H9 (cell line): ENCODE results near the gene CTDSPL. TPM values are rescaled to one million over a fixed set of nuclear protein-coding genes. Genes with fewer than 3 reads are reported as not detected.

Experiments
- DNase-seq: peaks from one replicate; pipeline ENCODE4 v3.0.0-alpha.2; 2017
- H2AFZ ChIP-seq: one replicate; pipeline ENCODE4 v1.6.1; 2013; ENCODE audit warnings: mild to moderate bottlenecking, low read length, control low read depth, moderate library complexity
- H2AK5ac ChIP-seq: 2 replicates; pipeline ENCODE4 v1.6.1; 2013; ENCODE audit warnings: low read length, control low read depth, mixed read lengths; ENCODE audit not compliant: insufficient read length
- H2BK120ac ChIP-seq: one replicate; pipeline ENCODE4 v1.6.1; 2013; ENCODE audit warnings: low read depth, mild to moderate bottlenecking, low read length, control low read depth, inconsistent platforms; ENCODE audit not compliant: poor library complexity, severe bottlenecking
- H2BK12ac ChIP-seq: 2 replicates; pipeline ENCODE4 v1.6.1; 2013; ENCODE audit warnings: low read length, control low read depth, mixed read lengths, low read depth; ENCODE audit not compliant: insufficient read length
- H2BK15ac ChIP-seq: 2 replicates; pipeline ENCODE4 v1.6.1; 2013; ENCODE audit warnings: low read depth, low read length, control low read depth
- H2BK20ac ChIP-seq: one replicate; pipeline ENCODE4 v1.6.1; 2013; ENCODE audit warnings: low read depth, mild to moderate bottlenecking, low read length, control low read depth, inconsistent platforms; ENCODE audit not compliant: poor library complexity, severe bottlenecking
- H2BK5ac ChIP-seq: 2 replicates; pipeline ENCODE4 v1.6.1; 2013; ENCODE audit warnings: low read length, control low read depth, mixed read lengths; ENCODE audit not compliant: insufficient read length
- H3K14ac ChIP-seq: 2 replicates; pipeline ENCODE4 v1.6.1; 2013; ENCODE audit warnings: low read length, control low read depth; ENCODE audit not compliant: insufficient read depth
- H3K18ac ChIP-seq: 2 replicates; pipeline ENCODE4 v1.6.1; 2013; ENCODE audit warnings: low read depth, mild to moderate bottlenecking, mixed read lengths, low read length, control low read depth; ENCODE audit not compliant: insufficient read length
- H3K23ac ChIP-seq: 2 replicates; pipeline ENCODE4 v1.6.1; 2013; ENCODE audit warnings: low read length, control low read depth, mixed read lengths, low read depth; ENCODE audit not compliant: insufficient read length
- H3K23me2 ChIP-seq: 2 replicates; pipeline ENCODE4 v1.6.1; 2013; ENCODE audit warnings: low read depth, mild to moderate bottlenecking, mixed read lengths, low read length, control low read depth; ENCODE audit not compliant: insufficient read length, poor library complexity, severe bottlenecking
- H3K27ac ChIP-seq: 2 replicates; pipeline ENCODE4 v1.5.1; 2013; ENCODE audit warnings: low read length, control low read depth, mixed read lengths, low read depth; ENCODE audit not compliant: insufficient read length
- H3K27me3 ChIP-seq: 2 replicates; pipeline ENCODE4 v1.6.1; 2013; ENCODE audit warnings: low read length, control low read depth, inconsistent platforms; ENCODE audit not compliant: insufficient read depth
- H3K4ac ChIP-seq: 2 replicates; pipeline ENCODE4 v1.6.1; 2013; ENCODE audit warnings: low read depth, mild to moderate bottlenecking, control low read depth, inconsistent platforms, low read length, moderate library complexity
- H3K4me1 ChIP-seq: 2 replicates; pipeline ENCODE4 v1.6.1; 2013; ENCODE audit warnings: low read length, control low read depth, inconsistent platforms; ENCODE audit not compliant: insufficient read depth
- H3K4me2 ChIP-seq: 2 replicates; pipeline ENCODE4 v1.6.1; 2013; ENCODE audit warnings: low read length, control low read depth, mixed read lengths; ENCODE audit not compliant: insufficient read length, insufficient read depth
- H3K56ac ChIP-seq: 2 replicates; pipeline ENCODE4 v1.6.1; 2013; ENCODE audit warnings: low read depth, mild to moderate bottlenecking, mixed read lengths, low read length, control low read depth; ENCODE audit not compliant: insufficient read length
- H3K79me1 ChIP-seq: 2 replicates; pipeline ENCODE4 v1.6.1; 2013; ENCODE audit warnings: low read depth, mild to moderate bottlenecking, moderate library complexity, low read length, control low read depth, inconsistent platforms; ENCODE audit not compliant: insufficient read depth, poor library complexity, severe bottlenecking
- H3K79me2 ChIP-seq: 2 replicates; pipeline ENCODE4 v1.6.1; 2013; ENCODE audit warnings: low read length, control low read depth, inconsistent platforms; ENCODE audit not compliant: insufficient read depth
- H3K9ac ChIP-seq: 2 replicates; pipeline ENCODE4 v1.6.1; 2013; ENCODE audit warnings: low read length, control low read depth, mixed read lengths; ENCODE audit not compliant: insufficient read length; ENCODE audit errors: extremely low read depth
- H3K9me3 ChIP-seq: one replicate; pipeline ENCODE4 v1.6.1; 2013; ENCODE audit warnings: low read depth, low read length, inconsistent platforms; ENCODE audit not compliant: control insufficient read depth
- H3T11ph ChIP-seq: one replicate; pipeline ENCODE4 v1.6.1; 2013; ENCODE audit warnings: mild to moderate bottlenecking, low read length, control low read depth, inconsistent platforms
- H4K20me1 ChIP-seq: one replicate; pipeline ENCODE4 v1.6.1; 2013; ENCODE audit not compliant: control insufficient read depth, insufficient read length, insufficient read depth
- H4K5ac ChIP-seq: 2 replicates; pipeline ENCODE4 v1.6.1; 2013; ENCODE audit warnings: low read depth, mild to moderate bottlenecking, mixed read lengths, low read length, control low read depth; ENCODE audit not compliant: insufficient read length
- H4K8ac ChIP-seq: replicated peaks from 2 replicates; pipeline ENCODE4 v1.6.1; 2013; ENCODE audit warnings: low read length, control low read depth, mixed read lengths, low read depth; ENCODE audit not compliant: insufficient read length
- H4K91ac ChIP-seq: 2 replicates; pipeline ENCODE4 v1.6.1; 2013; ENCODE audit warnings: low read depth, mild to moderate bottlenecking, moderate library complexity, mixed read lengths, low read length, control low read depth; ENCODE audit not compliant: insufficient read length
- H3K27ac Mint-ChIP-seq, 3 experiments: 2 replicates in 2 of 3; 3 replicates in 1 of 3; pipeline ENCODE4 v1.8.0; 2020 to 2021; ENCODE audit warnings: mixed read lengths in 3 of 3, mild to moderate bottlenecking in 1 of 3, moderate library complexity in 1 of 3
- H3K27me3 Mint-ChIP-seq: 2 replicates; pipeline ENCODE4 v1.8.0; 2021; ENCODE audit warnings: low read depth, mild to moderate bottlenecking, moderate library complexity, mixed read lengths
- H3K36me3 Mint-ChIP-seq, 3 experiments: 2 replicates in 2 of 3; 3 replicates in 1 of 3; pipeline ENCODE4 v1.8.0; 2020 to 2021; ENCODE audit warnings: low read depth in 3 of 3, mixed read lengths in 3 of 3; ENCODE audit not compliant: insufficient read depth in 1 of 3
- H3K4me1 Mint-ChIP-seq, 2 experiments: 2 replicates each; pipeline ENCODE4 v1.8.0; 2020; ENCODE audit warnings: mixed read lengths in 2 of 2
- H3K4me3 Mint-ChIP-seq, 2 experiments: 2 replicates in 1 of 2; 3 replicates in 1 of 2; pipeline ENCODE4 v1.8.0; 2020 to 2021; ENCODE audit warnings: mild to moderate bottlenecking in 2 of 2, mixed read lengths in 2 of 2, moderate library complexity in 1 of 2
- H3K9me3 Mint-ChIP-seq, 2 experiments: 2 replicates in 1 of 2; 3 replicates in 1 of 2; pipeline ENCODE4 v1.8.0; 2020; ENCODE audit warnings: mild to moderate bottlenecking in 2 of 2, mixed read lengths in 2 of 2, moderate library complexity in 1 of 2
- CTCF ChIP-seq: fragments of 200-600 bp; sonication (generic); conservative IDR thresholded peaks from 3 replicates; pipeline ENCODE4 v1.8.0; 2021; ENCODE audit warnings: antibody characterized with exemption, mild to moderate bottlenecking
- WGBS: extraction: QIAGEN DNeasy Blood & Tissue Kit; methylation state at CpG from one replicate; pipeline ENCODE4 v1.1.7; 2013; ENCODE audit warnings: missing lambda C conversion rate, low lambda C conversion rate, mixed read lengths; ENCODE audit not compliant: insufficient read length; ENCODE audit errors: extremely low coverage; 5-methylcytosine and 5-hydroxymethylcytosine counted together
- total RNA-seq: library from RNA; stranded (reverse); gene quantifications from 2 replicates; pipeline ENCODE4 v1.2.1, GENCODE V29; 2021

CTDSPL gene
- total RNA-seq, 1 experiment from 2014 or later: 20.8 TPM

GRCh38 chr3:37943631-37944314, 82.1 kb downstream of the CTDSPL start:
- no peak overlapping the region for H3K4me3 Mint-ChIP-seq
- no peaks in the 10 kb centered on the region for H3K9me3 Mint-ChIP-seq
- Histone ChIP-seq H2BK120ac (no peak overlapping the region), H2AFZ (no peak overlapping the region), H3K9ac (no peak overlapping the region), H3K79me2 (no peaks in the 10 kb centered on the region), H2BK15ac (no peak overlapping the region; the same call in 1 of the 2 replicates), H2AK5ac (no peak overlapping the region), H3K18ac (no peak overlapping the region), H4K8ac (no peak overlapping the region), H3K27ac (no peak overlapping the region), H4K5ac (no peak overlapping the region), H2BK20ac (no peak overlapping the region), H2BK5ac (no peak overlapping the region), H4K91ac (no peak overlapping the region), H3T11ph (no peak overlapping the region), H3K4me2 (no peak overlapping the region), H2BK12ac (no peak overlapping the region), H3K4me1 (peaks cover 3% of the 10 kb centered on the region; the same call in 1 of the 2 replicates), H3K56ac (no peak overlapping the region), H3K4ac (no peak overlapping the region), H3K79me1 (no peaks in the 10 kb centered on the region), H3K9me3 (no peaks in the 10 kb centered on the region), H3K23me2 (no peaks in the 10 kb centered on the region), H4K20me1 (no peaks in the 10 kb centered on the region), H3K14ac (no peak overlapping the region), H3K27me3 (no peaks in the 10 kb centered on the region), H3K23ac (no peak overlapping the region)
- no peak for TF ChIP-seq CTCF
- peak overlapping the region in 1 of 3 experiments; percentile 60; a peak in 1 of 7 replicates for H3K27ac Mint-ChIP-seq
- peaks cover 20 to 22% of the 10 kb centered on the region in 2 experiments for H3K4me1 Mint-ChIP-seq
- no peaks in the 10 kb centered on the region for H3K27me3 Mint-ChIP-seq
- peaks cover 0 to 5% (median 3%) of the 10 kb centered on the region in 3 experiments; a peak in 2 of 7 replicates for H3K36me3 Mint-ChIP-seq
- no CpG with 5 or more reads among the region's 8 CpGs for WGBS
- DNase-seq: no peak
